Chondrocyte (in vitro differentiated cells): ENCODE data around the gene DND1. TPM values are rescaled to one million over a fixed set of nuclear protein-coding genes. Genes with fewer than 3 reads are reported as not detected.

ENCODE experiments used
- DNase-seq: peaks from one replicate; pipeline ENCODE4 v3.0.0; 2021; ENCODE audit warnings: mixed read lengths, low spot score
- H3K27ac Mint-ChIP-seq: one replicate; pipeline ENCODE4 v1.8.0; 2021; ENCODE audit warnings: mild to moderate bottlenecking, moderate library complexity, mixed read lengths; ENCODE audit not compliant: unreplicated experiment
- H3K27me3 Mint-ChIP-seq: 2 replicates; pipeline ENCODE4 v1.8.0; 2021; ENCODE audit warnings: low read depth, mixed read lengths
- H3K36me3 Mint-ChIP-seq: 2 replicates; pipeline ENCODE4 v1.8.0; 2021; ENCODE audit warnings: low read depth, mixed read lengths
- H3K4me1 Mint-ChIP-seq: 2 replicates; pipeline ENCODE4 v1.8.0; 2021; ENCODE audit warnings: low read depth, mild to moderate bottlenecking, mixed read lengths
- H3K4me3 Mint-ChIP-seq: one replicate; pipeline ENCODE4 v1.8.0; 2021; ENCODE audit warnings: mild to moderate bottlenecking, moderate library complexity, mixed read lengths; ENCODE audit not compliant: unreplicated experiment
- H3K9me3 Mint-ChIP-seq: 2 replicates; pipeline ENCODE4 v1.8.0; 2021; ENCODE audit warnings: low read depth, mixed read lengths
- microRNA-seq: library from miRNA; unstranded; fragments of <30 nt; microRNA quantifications from one replicate; pipeline ENCODE4 v1.2.0, GENCODE V29; 2020; ENCODE audit warnings: borderline number of aligned reads
- total RNA-seq: library from RNA; stranded (reverse); gene quantifications from 3 replicates; pipeline ENCODE4 v1.2.1, GENCODE V29; 2021
- TF ChIP-seq, protein P1 (sequence below): fragments of 200-600 bp; sonication (generic); IDR thresholded peaks from 2 replicates; pipeline ENCODE4 v1.5.0; 2021; ENCODE audit warnings: antibody characterized with exemption, mild to moderate bottlenecking, moderate library complexity

Gene DND1
- total RNA-seq, 1 donor from 2014 or later: 1.3 TPM

DNA sequence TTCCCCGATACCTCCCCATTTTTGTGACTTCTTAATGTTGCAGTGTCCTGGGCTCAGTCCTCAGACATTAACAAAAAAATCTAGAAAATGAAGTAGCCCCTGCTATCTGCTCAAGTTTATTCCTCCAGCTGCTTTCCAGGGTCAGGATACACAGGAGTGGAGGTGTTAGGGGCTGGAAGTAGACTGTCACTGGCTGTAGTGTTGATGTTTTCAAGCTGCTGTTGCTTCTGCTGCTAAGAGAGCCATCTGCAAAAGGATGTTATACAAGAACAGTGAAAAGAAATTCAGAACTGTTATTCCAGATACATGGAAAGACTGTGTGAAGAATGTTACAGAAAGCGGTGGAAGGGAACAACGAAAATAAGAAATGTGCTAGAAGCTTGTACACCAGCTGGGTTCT, 51.1 kb downstream of the DND1 start:
- TF ChIP-seq, protein P1, sequence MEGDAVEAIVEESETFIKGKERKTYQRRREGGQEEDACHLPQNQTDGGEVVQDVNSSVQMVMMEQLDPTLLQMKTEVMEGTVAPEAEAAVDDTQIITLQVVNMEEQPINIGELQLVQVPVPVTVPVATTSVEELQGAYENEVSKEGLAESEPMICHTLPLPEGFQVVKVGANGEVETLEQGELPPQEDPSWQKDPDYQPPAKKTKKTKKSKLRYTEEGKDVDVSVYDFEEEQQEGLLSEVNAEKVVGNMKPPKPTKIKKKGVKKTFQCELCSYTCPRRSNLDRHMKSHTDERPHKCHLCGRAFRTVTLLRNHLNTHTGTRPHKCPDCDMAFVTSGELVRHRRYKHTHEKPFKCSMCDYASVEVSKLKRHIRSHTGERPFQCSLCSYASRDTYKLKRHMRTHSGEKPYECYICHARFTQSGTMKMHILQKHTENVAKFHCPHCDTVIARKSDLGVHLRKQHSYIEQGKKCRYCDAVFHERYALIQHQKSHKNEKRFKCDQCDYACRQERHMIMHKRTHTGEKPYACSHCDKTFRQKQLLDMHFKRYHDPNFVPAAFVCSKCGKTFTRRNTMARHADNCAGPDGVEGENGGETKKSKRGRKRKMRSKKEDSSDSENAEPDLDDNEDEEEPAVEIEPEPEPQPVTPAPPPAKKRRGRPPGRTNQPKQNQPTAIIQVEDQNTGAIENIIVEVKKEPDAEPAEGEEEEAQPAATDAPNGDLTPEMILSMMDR: no peak
- H3K9me3 Mint-ChIP-seq: peaks cover 4% of the 10 kb centered on the region
- H3K27ac Mint-ChIP-seq: no peak overlapping the region
- no peak for DNase-seq
- H3K36me3 Mint-ChIP-seq: peaks cover 3% of the 10 kb centered on the region
- H3K4me1 Mint-ChIP-seq: no peaks in the 10 kb centered on the region
- H3K27me3 Mint-ChIP-seq: peaks cover 34% of the 10 kb centered on the region
- no peak overlapping the region for H3K4me3 Mint-ChIP-seq

Small RNAs within 50 kb of the gene (microRNA-seq; reads per million reads assigned to microRNA genes)
- gene MIR3655: not detected

Other genes with a start within 250 kb of the DND1 start
- gene EIF4EBP3, start 125.9 kb downstream of the DND1 start, total RNA-seq: 5.6 to 6.2 TPM (median 6.0 TPM) in 3 replicates
- gene SRA1, start 116.1 kb downstream of the DND1 start, total RNA-seq: 46.5 to 50.4 TPM (median 50.3 TPM) in 3 replicates
- gene APBB3, start 109.0 kb downstream of the DND1 start, total RNA-seq: 39.0 to 47.0 TPM (median 42.3 TPM) in 3 replicates
- 74.3 to 99.4 TPM (median 79.2 TPM) in 3 replicates for gene SLC35A4, start 108.7 kb downstream of the DND1 start, total RNA-seq
- not detected in 3 replicates for gene CD14, start 40.4 kb downstream of the DND1 start, total RNA-seq
- 4.9 to 7.4 TPM (median 6.6 TPM) in 3 replicates for gene TMCO6, start 34.1 kb downstream of the DND1 start, total RNA-seq
- gene NDUFA2, start 25.9 kb downstream of the DND1 start, total RNA-seq: 41.2 to 50.5 TPM (median 43.4 TPM) in 3 replicates
- 56.6 to 81.4 TPM (median 59.7 TPM) in 3 replicates for gene IK, start 25.7 kb downstream of the DND1 start, total RNA-seq
- 24.5 to 31.4 TPM (median 24.6 TPM) in 3 replicates for gene WDR55, start 8.7 kb downstream of the DND1 start, total RNA-seq
- 62.9 to 83.4 TPM (median 67.5 TPM) in 3 replicates for gene HARS1, start 17.8 kb upstream of the DND1 start, total RNA-seq
- gene HARS2, start 17.9 kb upstream of the DND1 start, total RNA-seq: 22.8 to 27.4 TPM (median 22.8 TPM) in 3 replicates
- 37.0 to 50.3 TPM (median 39.2 TPM) in 3 replicates for gene ZMAT2, start 26.9 kb upstream of the DND1 start, total RNA-seq
- not detected in 3 replicates for gene PCDHA1, start 112.6 kb upstream of the DND1 start, total RNA-seq
- gene PCDHA2, start 121.3 kb upstream of the DND1 start, total RNA-seq: 0.75 to 1.2 TPM (median 0.77 TPM) in 3 replicates
- gene PCDHA3, start 127.5 kb upstream of the DND1 start, total RNA-seq: 0.19 to 0.28 TPM (median 0.20 TPM) in 3 replicates
- 7.1 to 11.1 TPM (median 8.3 TPM) in 3 replicates for gene PCDHA4, start 133.5 kb upstream of the DND1 start, total RNA-seq
- 0.32 to 0.99 TPM (median 0.62 TPM) in 3 replicates for gene PCDHA5, start 148.0 kb upstream of the DND1 start, total RNA-seq
- gene PCDHA6, start 154.4 kb upstream of the DND1 start, total RNA-seq: 20.5 to 23.5 TPM (median 20.6 TPM) in 3 replicates
- gene PCDHA7, start 160.7 kb upstream of the DND1 start, total RNA-seq: 1.4 to 1.9 TPM (median 1.5 TPM) in 3 replicates
- gene PCDHA8, start 167.6 kb upstream of the DND1 start, total RNA-seq: 0.97 to 2.4 TPM (median 1.1 TPM) in 3 replicates
- gene PCDHA9, start 174.8 kb upstream of the DND1 start, total RNA-seq: 1.2 to 2.0 TPM (median 1.3 TPM) in 3 replicates
- 6.7 to 21.2 TPM (median 20.5 TPM) in 3 replicates for gene PCDHA10, start 182.3 kb upstream of the DND1 start, total RNA-seq
- 6.0 to 10.7 TPM (median 6.1 TPM) in 3 replicates for gene PCDHA11, start 195.4 kb upstream of the DND1 start, total RNA-seq
- gene PCDHA12, start 201.7 kb upstream of the DND1 start, total RNA-seq: 15.9 to 23.6 TPM (median 23.0 TPM) in 3 replicates
- gene PCDHA13, start 208.5 kb upstream of the DND1 start, total RNA-seq: 1.1 to 2.0 TPM (median 1.3 TPM) in 3 replicates